Testis (tissue), 3 donors: Measurements from ENCODE around the gene IFFO2. TPM values are rescaled to one million over a fixed set of nuclear protein-coding genes. Genes with fewer than 3 reads are reported as not detected.

Experiments
- DNase-seq: peaks from one replicate; pipeline ENCODE4 v3.0.0-alpha.2; 2019
- H3K27ac ChIP-seq, 2 donors: fragments of 200-600 bp; sonication (generic); one replicate each; pipeline ENCODE4 v1.5.1; 2019
- H3K27me3 ChIP-seq: fragments of 200-600 bp; sonication (generic); one replicate; pipeline ENCODE4 v1.5.1; 2019
- H3K36me3 ChIP-seq: fragments of 200-600 bp; sonication (generic); one replicate; pipeline ENCODE4 v1.5.1; 2017; ENCODE audit warnings: low read depth; ENCODE audit errors: missing control alignments
- H3K4me1 ChIP-seq: fragments of 200-600 bp; sonication (generic); one replicate; pipeline ENCODE4 v1.5.1; 2019
- H3K4me3 ChIP-seq, 2 donors: fragments of 200-600 bp; sonication (generic); one replicate each; pipeline ENCODE4 v1.5.1; 2017 to 2019
- H3K9me3 ChIP-seq: fragments of 200-600 bp; sonication (generic); one replicate; pipeline ENCODE4 v1.5.1; 2017
- CTCF ChIP-seq, 3 experiments: fragments of 450-650 bp in 2 of 3; fragments of 200-600 bp in 1 of 3; sonication (generic) in 1 of 3; IDR thresholded peaks; one replicate each; pipeline ENCODE4 v1.5.1; 2016 to 2019; ENCODE audit warnings: antibody characterized with exemption in 3 of 3, mild to moderate bottlenecking in 2 of 3, moderate library complexity in 1 of 3
- POLR2A ChIP-seq: fragments of 450-650 bp; IDR thresholded peaks from one replicate; pipeline ENCODE4 v1.6.1; 2017; ENCODE audit warnings: antibody characterized with exemption, mild to moderate bottlenecking, moderate library complexity
- WGBS, 2 donors: methylation state at CpG; one replicate each; pipeline ENCODE4 v1.1.5; 2018; 5-methylcytosine and 5-hydroxymethylcytosine counted together
- intact Hi-C: fragments of 100-400 bp; cut with DNase I; formaldehyde crosslinking; loops from one replicate; pipeline ENCODE4 v1.15.1; 2023; ENCODE audit warnings: low total_unique reads
- polyA plus RNA-seq: library from polyadenylated mRNA; stranded (reverse); fragments of 350-450 nt; fragmentation: Illumina TruSeq; extraction: RNeasy Lipid Tissue Mini Kit (QIAGEN cat#74804); gene quantifications from one replicate; pipeline ENCODE4 v1.2.3, GENCODE V29; 2014; ENCODE audit warnings: low read depth, low replicate concordance; ENCODE audit not compliant: insufficient read depth
- total RNA-seq, 2 donors: library from RNA; depleted of rRNA; stranded (reverse); fragments of >200 nt; gene quantifications; one replicate each; pipeline ENCODE4 v1.2.3, GENCODE V29; 2016

IFFO2 gene
- total and polyA plus RNA-seq, 3 donors from 2014 or later = 5.0 to 8.5 (median 5.6) TPM

GRCh38 chr1:18883079-18883478, 73.4 kb downstream of the IFFO2 start:
- no peak overlapping the region for H3K4me3 ChIP-seq
- H3K27me3 ChIP-seq = no peaks in the 10 kb centered on the region
- H3K9me3 ChIP-seq = no peaks in the 10 kb centered on the region
- intact Hi-C loops = no loop called here
- peaks cover 9% of the 10 kb centered on the region for H3K4me1 ChIP-seq
- TF ChIP-seq POLR2A (no peak), CTCF (IDR thresholded peaks at IDR 0.05) (no peak)
- DNase-seq = no peak
- no peaks in the 10 kb centered on the region for H3K36me3 ChIP-seq
- no peak overlapping the region for H3K27ac ChIP-seq
- WGBS, 2 donors = 92 to 99% methylated on average over 19 to 20 of the region's 23 CpGs

GRCh38 chr1:18882486-18882885, 74.0 kb downstream of the IFFO2 start:
- H3K4me3 ChIP-seq = no peak overlapping the region
- no peak overlapping the region for H3K27ac ChIP-seq
- no peak for TF ChIP-seq CTCF (IDR thresholded peaks at IDR 0.05)
- peaks cover 9% of the 10 kb centered on the region for H3K4me1 ChIP-seq
- intact Hi-C loops = no loop called here
- no peaks in the 10 kb centered on the region for H3K27me3 ChIP-seq
- no peaks in the 10 kb centered on the region for H3K9me3 ChIP-seq
- DNase-seq = peak; percentile 54
- WGBS, 2 donors = 59 to 61% methylated on average over 7 to 8 of the region's 8 CpGs
- H3K36me3 ChIP-seq = no peaks in the 10 kb centered on the region

GRCh38 chr1:18881642-18882431, 74.6 kb downstream of the IFFO2 start:
- Histone ChIP-seq H3K27me3 (no peaks in the 10 kb centered on the region), H3K4me1 (peaks cover 9% of the 10 kb centered on the region), H3K27ac (no peak overlapping the region), H3K9me3 (no peaks in the 10 kb centered on the region), H3K36me3 (no peaks in the 10 kb centered on the region), H3K4me3 (no peak overlapping the region)
- intact Hi-C loops = no loop called here
- no peak for TF ChIP-seq POLR2A
- no peak for TF ChIP-seq CTCF (IDR thresholded peaks at IDR 0.05)
- WGBS, 2 donors = 82% methylated on average over 17 to 23 of the region's 24 CpGs
- no peak for DNase-seq

- H3K9me3 ChIP-seq = no peaks in the 10 kb centered on the region
- no peaks in the 10 kb centered on the region for H3K36me3 ChIP-seq
- H3K4me1 ChIP-seq = peaks cover 9% of the 10 kb centered on the region
- intact Hi-C loops = no loop called here
- WGBS, 2 donors = 93% methylated on average over 2 of the region's 2 CpGs
- no peaks in the 10 kb centered on the region for H3K27me3 ChIP-seq
- DNase-seq = no peak
- TF ChIP-seq POLR2A (no peak), CTCF (IDR thresholded peaks at IDR 0.05) (no peak)
- H3K27ac ChIP-seq = no peak overlapping the region
- no peak overlapping the region for H3K4me3 ChIP-seq
Observed at GRCh38 chr1:18881164-18881563, 75.3 kb downstream of the IFFO2 start.

GRCh38 chr1:18880585-18880984, 75.9 kb downstream of the IFFO2 start:
- TF ChIP-seq POLR2A (no peak), CTCF (IDR thresholded peaks at IDR 0.05) (no peak)
- intact Hi-C loops = no loop called here
- no peak overlapping the region for H3K4me3 ChIP-seq
- H3K9me3 ChIP-seq = no peaks in the 10 kb centered on the region
- H3K36me3 ChIP-seq = no peaks in the 10 kb centered on the region
- H3K4me1 ChIP-seq = peaks cover 9% of the 10 kb centered on the region
- 67 to 100% methylated on average over 1 of the region's 1 CpG for whole genome bisulfite sequencing, 2 donors
- no peak for DNase-seq
- H3K27ac ChIP-seq = no peak overlapping the region
- no peaks in the 10 kb centered on the region for H3K27me3 ChIP-seq
